NCI-H1694 treated with DMSO at 0.1 percent for 48 hours (cell line): ENCODE data around the gene NXPH1.

Experiments
- DNase-seq: peaks from one replicate; lab custom pipeline; 2025; lab: John Stamatoyannopoulos, UW

The NXPH1 gene

GRCh38 chr7:8507566-8507965 is 74.2 kb downstream of the NXPH1 start:
- DNase-seq: peak; percentile 30

GRCh38 chr7:8509621-8510020 is 76.2 kb downstream of the NXPH1 start:
- no peak for DNase-seq

GRCh38 chr7:8511855-8512254 is 78.4 kb downstream of the NXPH1 start:
- no peak for DNase-seq

GRCh38 chr7:8514781-8515519 is 81.5 kb downstream of the NXPH1 start:
- DNase-seq: no peak

- DNase-seq: no peak
These were observed 82.3 kb downstream of the NXPH1 start for GRCh38 chr7:8515640-8516185.

- no peak for DNase-seq
These were observed 83.6 kb downstream of the NXPH1 start for GRCh38 chr7:8516976-8517375.

- DNase-seq: no peak
These were observed 94.9 kb downstream of the NXPH1 start for GRCh38 chr7:8528311-8528710.

GRCh38 chr7:8531991-8532515 is 98.6 kb downstream of the NXPH1 start:
- DNase-seq: no peak

- DNase-seq: no peak
These were observed 103.0 kb downstream of the NXPH1 start for GRCh38 chr7:8536431-8536830.

- DNase-seq: no peak
These were observed 115.6 kb downstream of the NXPH1 start for GRCh38 chr7:8549046-8549445.

- no peak for DNase-seq
These were observed 127.1 kb downstream of the NXPH1 start for GRCh38 chr7:8560501-8560900.

- no peak for DNase-seq
These were observed 128.0 kb downstream of the NXPH1 start for GRCh38 chr7:8561449-8561848.

GRCh38 chr7:8564281-8564680 is 130.9 kb downstream of the NXPH1 start:
- peak; percentile 73 for DNase-seq

- DNase-seq: no peak
These were observed 132.6 kb downstream of the NXPH1 start for GRCh38 chr7:8566016-8566415.

GRCh38 chr7:8567626-8568025 is 134.2 kb downstream of the NXPH1 start:
- no peak for DNase-seq

- DNase-seq: no peak
These were observed 146.3 kb downstream of the NXPH1 start for GRCh38 chr7:8579661-8580194.

- no peak for DNase-seq
These were observed 148.4 kb downstream of the NXPH1 start for GRCh38 chr7:8581842-8582241.

GRCh38 chr7:8582728-8583127 is 149.3 kb downstream of the NXPH1 start:
- no peak for DNase-seq

GRCh38 chr7:8585591-8585990 is 152.2 kb downstream of the NXPH1 start:
- DNase-seq: no peak

- no peak for DNase-seq
These were observed 156.8 kb downstream of the NXPH1 start for GRCh38 chr7:8590225-8590624.

GRCh38 chr7:8590791-8591190 is 157.4 kb downstream of the NXPH1 start:
- DNase-seq: no peak

GRCh38 chr7:8591289-8591688 is 157.9 kb downstream of the NXPH1 start:
- DNase-seq: no peak

GRCh38 chr7:8592167-8592566 is 158.8 kb downstream of the NXPH1 start:
- no peak for DNase-seq

GRCh38 chr7:8594115-8594514 is 160.7 kb downstream of the NXPH1 start:
- DNase-seq: no peak
